Measurements from ENCODE around the gene UBE2O.

Gene UBE2O

DNA sequence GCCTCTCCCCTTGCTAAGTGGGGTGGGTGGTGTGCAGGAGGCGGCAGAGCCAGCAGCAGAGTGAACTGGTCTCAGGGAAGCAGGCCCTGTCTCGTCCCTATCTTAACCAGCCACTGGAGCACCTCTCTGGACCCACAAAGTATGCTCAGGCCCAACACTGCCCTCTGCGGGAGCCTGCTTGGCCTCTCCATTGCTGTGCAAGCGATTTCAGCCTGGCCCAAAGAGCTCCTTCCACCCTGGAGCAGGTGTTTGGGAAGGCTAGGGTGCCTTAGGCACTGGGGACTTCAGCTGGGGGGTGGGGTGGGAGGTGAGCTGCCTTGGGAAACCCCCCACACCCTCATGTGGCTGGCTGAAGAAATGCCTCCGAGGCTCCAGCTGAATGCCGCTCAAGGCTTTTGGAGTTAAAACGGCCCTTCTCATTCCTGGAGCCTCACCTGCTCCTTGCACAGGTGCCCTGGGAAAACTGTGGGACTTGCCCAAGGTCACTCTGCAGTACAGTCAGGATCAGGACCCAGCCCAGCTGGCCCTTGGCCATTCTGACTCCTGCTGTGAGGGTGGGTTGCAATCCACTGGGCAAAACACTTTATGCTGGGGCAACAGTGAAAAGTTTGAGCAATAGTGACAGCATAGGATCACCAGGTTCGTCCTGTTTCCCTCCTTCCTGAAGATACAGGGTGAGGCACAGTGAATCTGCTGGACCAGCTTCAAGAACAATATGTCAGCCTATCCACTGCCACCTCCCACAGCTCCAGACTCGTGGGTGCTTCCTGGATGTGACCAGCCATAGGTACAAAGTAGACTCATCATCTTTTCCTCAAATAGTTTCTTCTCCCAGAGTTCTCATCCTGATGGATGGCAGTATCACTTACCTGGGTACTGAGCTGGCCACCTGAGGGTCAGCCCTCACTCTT, 5.9 kb upstream of the UBE2O start:
- H3K79me2 ChIP-seq (ENCODE audit: low read length) = no peaks in the 10 kb centered on the region
- H3K4me3 ChIP-seq (ENCODE audit: low read length) = 0 out of 2 replicates have a peak overlapping the region, but pooled peaks have one; percentile 0
- no peaks in the 10 kb centered on the region for H4K20me1 ChIP-seq (ENCODE audit: insufficient read depth, low read length)
- peak overlapping the region; percentile 57 for H2AFZ ChIP-seq (ENCODE audit: low read depth, low read length)
- peak overlapping the region; percentile 40 for H3K4me2 ChIP-seq (ENCODE audit: low read length)
- H3K27me3 ChIP-seq (ENCODE audit: low read depth, low read length) = no peaks in the 10 kb centered on the region
- no peaks in the 10 kb centered on the region for H3K36me3 ChIP-seq (replicated peaks; ENCODE audit: low read depth, low read length)
- H3K9ac ChIP-seq (ENCODE audit: low read length) = peak overlapping the region; percentile 19; the same call in 1 of the 2 replicates
- no peak overlapping the region for H3K27ac ChIP-seq (ENCODE audit: low read length)
- H3K4me1 ChIP-seq (ENCODE audit: low read length) = peaks cover 13% of the 10 kb centered on the region
- H3K9me3 ChIP-seq (ENCODE audit: insufficient read depth, low read length) = no peaks in the 10 kb centered on the region
- TF ChIP-seq EZH2phosphoT487 (IDR thresholded peaks at IDR 0.05; ENCODE audit: low read depth) = no peak
- TF ChIP-seq, protein P1, sequence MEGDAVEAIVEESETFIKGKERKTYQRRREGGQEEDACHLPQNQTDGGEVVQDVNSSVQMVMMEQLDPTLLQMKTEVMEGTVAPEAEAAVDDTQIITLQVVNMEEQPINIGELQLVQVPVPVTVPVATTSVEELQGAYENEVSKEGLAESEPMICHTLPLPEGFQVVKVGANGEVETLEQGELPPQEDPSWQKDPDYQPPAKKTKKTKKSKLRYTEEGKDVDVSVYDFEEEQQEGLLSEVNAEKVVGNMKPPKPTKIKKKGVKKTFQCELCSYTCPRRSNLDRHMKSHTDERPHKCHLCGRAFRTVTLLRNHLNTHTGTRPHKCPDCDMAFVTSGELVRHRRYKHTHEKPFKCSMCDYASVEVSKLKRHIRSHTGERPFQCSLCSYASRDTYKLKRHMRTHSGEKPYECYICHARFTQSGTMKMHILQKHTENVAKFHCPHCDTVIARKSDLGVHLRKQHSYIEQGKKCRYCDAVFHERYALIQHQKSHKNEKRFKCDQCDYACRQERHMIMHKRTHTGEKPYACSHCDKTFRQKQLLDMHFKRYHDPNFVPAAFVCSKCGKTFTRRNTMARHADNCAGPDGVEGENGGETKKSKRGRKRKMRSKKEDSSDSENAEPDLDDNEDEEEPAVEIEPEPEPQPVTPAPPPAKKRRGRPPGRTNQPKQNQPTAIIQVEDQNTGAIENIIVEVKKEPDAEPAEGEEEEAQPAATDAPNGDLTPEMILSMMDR (IDR thresholded peaks at IDR 0.05; ENCODE audit: low read depth, low read length) = peak; percentile 62

DNA sequence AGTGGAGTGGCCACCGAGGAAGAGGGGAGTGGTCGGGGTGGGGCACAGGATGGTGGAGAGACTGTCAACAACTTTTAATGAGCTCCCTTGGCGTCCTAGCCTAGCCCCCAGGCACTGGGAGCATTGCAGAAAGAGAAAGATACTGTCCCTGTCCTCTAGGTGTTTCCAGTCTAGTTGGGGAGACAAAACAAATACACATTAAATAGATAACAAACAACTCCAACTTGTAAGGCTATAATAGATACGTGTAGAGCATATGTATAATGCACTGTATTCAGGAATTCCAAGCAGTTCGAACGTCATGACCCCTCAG, 435 bp upstream of the UBE2O start:
- Histone ChIP-seq H3K4me2 (ENCODE audit: low read length) (peak overlapping the region; percentile 25; the same call in 1 of the 2 replicates), H4K20me1 (ENCODE audit: insufficient read depth, low read length) (peaks cover 35% of the 10 kb centered on the region), H2AFZ (ENCODE audit: low read depth, low read length) (peak overlapping the region; percentile 8; the same call in 1 of the 2 replicates), H3K79me2 (ENCODE audit: low read length) (peaks cover 44% of the 10 kb centered on the region), H3K9me3 (ENCODE audit: insufficient read depth, low read length) (no peaks in the 10 kb centered on the region), H3K4me3 (ENCODE audit: low read length) (peak overlapping the region; percentile 92), H3K9ac (ENCODE audit: low read length) (no peak overlapping the region), H3K27me3 (ENCODE audit: low read depth, low read length) (no peaks in the 10 kb centered on the region), H3K4me1 (ENCODE audit: low read length) (peaks cover 16% of the 10 kb centered on the region), H3K27ac (ENCODE audit: low read length) (no peak overlapping the region), H3K36me3 (replicated peaks; ENCODE audit: low read depth, low read length) (peaks cover 5% of the 10 kb centered on the region)
- TF ChIP-seq, protein P1 (IDR thresholded peaks at IDR 0.05; ENCODE audit: low read depth, low read length) = no peak
- no peak for TF ChIP-seq EZH2phosphoT487 (IDR thresholded peaks at IDR 0.05; ENCODE audit: low read depth)

DNA sequence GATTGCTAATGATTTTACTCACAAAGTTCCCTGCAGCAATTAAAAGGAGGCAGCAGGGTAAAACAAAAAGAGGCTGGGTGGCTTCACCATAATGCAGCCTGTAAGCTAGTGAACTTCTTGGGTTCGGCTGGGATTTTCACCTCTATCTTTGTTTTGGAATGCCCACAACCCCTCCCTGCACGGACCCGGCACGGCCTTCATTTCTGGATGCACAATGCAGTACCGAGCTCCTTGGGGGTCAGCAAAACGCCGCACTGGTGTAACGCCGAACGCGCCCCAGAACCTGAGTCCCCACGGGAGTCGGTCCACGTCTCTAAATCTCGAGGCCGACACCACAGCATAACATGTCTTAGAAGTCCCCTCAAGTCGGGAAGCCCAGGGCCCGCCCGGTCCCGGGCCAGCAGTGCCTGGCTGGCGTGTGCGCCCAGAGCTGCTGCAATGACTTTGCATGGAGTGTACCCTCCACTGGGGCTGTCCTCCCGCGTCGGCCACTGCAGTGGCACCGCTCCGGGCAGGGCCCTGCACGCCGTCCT, 759 bp downstream of the UBE2O start:
- Histone ChIP-seq H3K27me3 (ENCODE audit: low read depth, low read length) (no peaks in the 10 kb centered on the region), H3K4me3 (ENCODE audit: low read length) (peak overlapping the region; percentile 92), H3K4me1 (ENCODE audit: low read length) (peaks cover 19% of the 10 kb centered on the region), H3K36me3 (replicated peaks; ENCODE audit: low read depth, low read length) (peaks cover 5% of the 10 kb centered on the region), H3K4me2 (ENCODE audit: low read length) (peak overlapping the region; percentile 82), H2AFZ (ENCODE audit: low read depth, low read length) (no peak overlapping the region), H3K9ac (ENCODE audit: low read length) (peak overlapping the region; percentile 80), H3K27ac (ENCODE audit: low read length) (no peak overlapping the region), H4K20me1 (ENCODE audit: insufficient read depth, low read length) (peaks cover 47% of the 10 kb centered on the region), H3K79me2 (ENCODE audit: low read length) (peaks cover 56% of the 10 kb centered on the region), H3K9me3 (ENCODE audit: insufficient read depth, low read length) (no peaks in the 10 kb centered on the region)
- no peak for TF ChIP-seq EZH2phosphoT487 (IDR thresholded peaks at IDR 0.05; ENCODE audit: low read depth)
- TF ChIP-seq, protein P1 (IDR thresholded peaks at IDR 0.05; ENCODE audit: low read depth, low read length) = no peak

DNA sequence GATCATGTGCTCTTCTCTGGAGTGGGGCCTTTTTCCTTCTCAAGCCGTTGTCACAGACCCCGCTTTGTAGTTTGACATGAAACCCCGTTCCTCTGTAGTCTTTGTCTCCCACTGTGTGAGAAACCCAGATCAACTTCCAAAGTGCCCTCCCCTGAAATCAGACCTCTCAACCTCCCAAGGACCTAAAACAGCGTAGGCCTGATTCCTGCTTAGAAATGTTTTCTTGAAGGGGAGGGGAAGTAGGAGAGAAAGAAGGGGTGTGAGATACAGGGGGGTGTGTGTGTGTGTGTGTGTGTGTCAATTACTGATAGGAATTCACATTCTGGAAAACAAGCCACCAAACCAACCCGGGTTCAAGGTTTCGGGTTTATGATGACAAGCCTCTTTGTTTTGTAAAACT, 1.4 kb downstream of the UBE2O start:
- Histone ChIP-seq H3K4me3 (ENCODE audit: low read length) (peak overlapping the region; percentile 92), H3K4me2 (ENCODE audit: low read length) (peak overlapping the region; percentile 82), H3K9me3 (ENCODE audit: insufficient read depth, low read length) (no peaks in the 10 kb centered on the region), H4K20me1 (ENCODE audit: insufficient read depth, low read length) (peaks cover 54% of the 10 kb centered on the region), H3K9ac (ENCODE audit: low read length) (peak overlapping the region; percentile 80; the same call in 1 of the 2 replicates), H3K79me2 (ENCODE audit: low read length) (peaks cover 63% of the 10 kb centered on the region), H3K27ac (ENCODE audit: low read length) (no peak overlapping the region), H2AFZ (ENCODE audit: low read depth, low read length) (no peak overlapping the region), H3K4me1 (ENCODE audit: low read length) (peaks cover 19% of the 10 kb centered on the region), H3K27me3 (ENCODE audit: low read depth, low read length) (no peaks in the 10 kb centered on the region), H3K36me3 (replicated peaks; ENCODE audit: low read depth, low read length) (peaks cover 5% of the 10 kb centered on the region)
- no peak for TF ChIP-seq EZH2phosphoT487 (IDR thresholded peaks at IDR 0.05; ENCODE audit: low read depth)
- TF ChIP-seq, protein P1 (IDR thresholded peaks at IDR 0.05; ENCODE audit: low read depth, low read length) = no peak
